Ishikawa (cell line): ENCODE measurements around the gene DOCK1.

Experiments
- CEBPB ChIP-seq: IDR thresholded peaks from 2 replicates; pipeline ENCODE4 v1.6.1; 2012
- CREB1 ChIP-seq: IDR thresholded peaks from 2 replicates; pipeline ENCODE4 v1.6.1; 2012; ENCODE audit warnings: low read depth
- EGR1 ChIP-seq: IDR thresholded peaks from 2 replicates; pipeline ENCODE4 v1.6.1; 2012
- EP300 ChIP-seq: IDR thresholded peaks from 2 replicates; pipeline ENCODE4 v1.6.1; 2012; ENCODE audit warnings: borderline replicate concordance
- FOXM1 ChIP-seq: IDR thresholded peaks from 2 replicates; pipeline ENCODE4 v1.6.1; 2012; ENCODE audit warnings: low read depth, borderline replicate concordance
- NFIC ChIP-seq: IDR thresholded peaks from 2 replicates; pipeline ENCODE4 v1.6.1; 2012
- RAD21 ChIP-seq: IDR thresholded peaks from 2 replicates; pipeline ENCODE4 v1.6.1; 2012; ENCODE audit warnings: low read depth
- TAF1 ChIP-seq: IDR thresholded peaks from 2 replicates; pipeline ENCODE4 v1.6.1; 2012; ENCODE audit warnings: low read depth, mild to moderate bottlenecking
- TCF12 ChIP-seq: IDR thresholded peaks from 2 replicates; pipeline ENCODE4 v1.6.1; 2012; ENCODE audit warnings: low read depth
- TEAD4 ChIP-seq: IDR thresholded peaks from 2 replicates; pipeline ENCODE4 v1.6.1; 2012
- YY1 ChIP-seq: IDR thresholded peaks from 2 replicates; pipeline ENCODE4 v1.6.1; 2012; ENCODE audit warnings: low read depth
- ZBTB7A ChIP-seq: IDR thresholded peaks from 2 replicates; pipeline ENCODE4 v1.6.1; 2012; ENCODE audit warnings: low read depth
- TF ChIP-seq, protein P1 (sequence below): IDR thresholded peaks from 2 replicates; pipeline ENCODE4 v1.6.1; 2012
- TF ChIP-seq, protein P2 (sequence below): IDR thresholded peaks from 2 replicates; pipeline ENCODE4 v1.6.1; 2012
- TF ChIP-seq, protein P3 (sequence below): IDR thresholded peaks from 2 replicates; pipeline ENCODE4 v1.6.1; 2012; ENCODE audit warnings: low read depth, mild to moderate bottlenecking

Gene DOCK1

DNA sequence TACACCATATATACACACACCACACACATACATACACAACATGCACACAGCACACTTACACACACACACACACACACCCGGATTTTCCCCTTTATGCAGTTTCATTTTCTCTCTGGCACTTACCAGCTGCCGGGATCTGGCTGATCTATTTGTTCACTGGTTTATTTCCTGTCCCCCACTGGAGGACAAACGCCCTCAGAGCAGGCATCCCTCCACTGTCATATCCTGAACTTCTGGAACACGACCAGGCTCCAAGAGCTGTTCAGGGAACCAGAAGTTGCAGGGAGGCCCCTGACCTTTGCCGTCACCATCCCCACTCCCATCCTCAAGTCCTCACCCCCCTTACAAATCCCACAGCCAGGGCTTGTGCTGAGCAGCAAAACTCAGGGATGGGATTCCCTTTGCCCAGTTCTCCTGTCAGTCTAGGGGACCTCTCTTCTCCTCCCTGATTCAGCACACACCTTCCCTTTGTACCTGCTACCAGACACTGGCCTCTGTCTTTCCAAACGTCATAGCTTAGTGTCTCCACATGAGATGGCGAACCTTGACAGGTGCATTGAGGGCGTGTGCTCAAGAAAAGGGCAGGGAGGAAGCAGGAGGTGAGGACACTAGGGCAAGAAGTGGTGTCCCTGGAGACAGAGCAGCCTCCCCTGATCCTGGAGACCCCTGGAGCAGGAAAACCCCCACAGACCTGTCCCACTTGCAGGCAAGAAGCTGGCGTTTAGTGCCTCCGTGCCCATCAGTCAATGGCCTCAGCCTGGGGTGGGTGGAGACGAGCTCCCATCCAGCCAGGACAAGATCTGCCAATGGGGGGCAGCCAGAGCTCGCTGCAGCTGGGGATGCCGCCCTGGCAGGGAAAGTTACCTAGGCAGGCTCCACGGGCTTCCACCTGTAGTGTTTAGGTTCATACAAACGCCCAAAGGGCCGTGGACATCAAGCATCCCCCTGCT is 12.7 kb upstream of the DOCK1 start:
- no peak for TF ChIP-seq FOXM1
- no peak for TF ChIP-seq NFIC
- TF ChIP-seq, protein P1, sequence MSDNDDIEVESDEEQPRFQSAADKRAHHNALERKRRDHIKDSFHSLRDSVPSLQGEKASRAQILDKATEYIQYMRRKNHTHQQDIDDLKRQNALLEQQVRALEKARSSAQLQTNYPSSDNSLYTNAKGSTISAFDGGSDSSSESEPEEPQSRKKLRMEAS, result no peak
- TF ChIP-seq, protein P2, sequence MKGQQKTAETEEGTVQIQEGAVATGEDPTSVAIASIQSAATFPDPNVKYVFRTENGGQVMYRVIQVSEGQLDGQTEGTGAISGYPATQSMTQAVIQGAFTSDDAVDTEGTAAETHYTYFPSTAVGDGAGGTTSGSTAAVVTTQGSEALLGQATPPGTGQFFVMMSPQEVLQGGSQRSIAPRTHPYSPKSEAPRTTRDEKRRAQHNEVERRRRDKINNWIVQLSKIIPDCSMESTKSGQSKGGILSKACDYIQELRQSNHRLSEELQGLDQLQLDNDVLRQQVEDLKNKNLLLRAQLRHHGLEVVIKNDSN, result no peak
- TF ChIP-seq TAF1, result no peak
- no peak for TF ChIP-seq RAD21
- no peak for TF ChIP-seq YY1
- TF ChIP-seq, protein P3, sequence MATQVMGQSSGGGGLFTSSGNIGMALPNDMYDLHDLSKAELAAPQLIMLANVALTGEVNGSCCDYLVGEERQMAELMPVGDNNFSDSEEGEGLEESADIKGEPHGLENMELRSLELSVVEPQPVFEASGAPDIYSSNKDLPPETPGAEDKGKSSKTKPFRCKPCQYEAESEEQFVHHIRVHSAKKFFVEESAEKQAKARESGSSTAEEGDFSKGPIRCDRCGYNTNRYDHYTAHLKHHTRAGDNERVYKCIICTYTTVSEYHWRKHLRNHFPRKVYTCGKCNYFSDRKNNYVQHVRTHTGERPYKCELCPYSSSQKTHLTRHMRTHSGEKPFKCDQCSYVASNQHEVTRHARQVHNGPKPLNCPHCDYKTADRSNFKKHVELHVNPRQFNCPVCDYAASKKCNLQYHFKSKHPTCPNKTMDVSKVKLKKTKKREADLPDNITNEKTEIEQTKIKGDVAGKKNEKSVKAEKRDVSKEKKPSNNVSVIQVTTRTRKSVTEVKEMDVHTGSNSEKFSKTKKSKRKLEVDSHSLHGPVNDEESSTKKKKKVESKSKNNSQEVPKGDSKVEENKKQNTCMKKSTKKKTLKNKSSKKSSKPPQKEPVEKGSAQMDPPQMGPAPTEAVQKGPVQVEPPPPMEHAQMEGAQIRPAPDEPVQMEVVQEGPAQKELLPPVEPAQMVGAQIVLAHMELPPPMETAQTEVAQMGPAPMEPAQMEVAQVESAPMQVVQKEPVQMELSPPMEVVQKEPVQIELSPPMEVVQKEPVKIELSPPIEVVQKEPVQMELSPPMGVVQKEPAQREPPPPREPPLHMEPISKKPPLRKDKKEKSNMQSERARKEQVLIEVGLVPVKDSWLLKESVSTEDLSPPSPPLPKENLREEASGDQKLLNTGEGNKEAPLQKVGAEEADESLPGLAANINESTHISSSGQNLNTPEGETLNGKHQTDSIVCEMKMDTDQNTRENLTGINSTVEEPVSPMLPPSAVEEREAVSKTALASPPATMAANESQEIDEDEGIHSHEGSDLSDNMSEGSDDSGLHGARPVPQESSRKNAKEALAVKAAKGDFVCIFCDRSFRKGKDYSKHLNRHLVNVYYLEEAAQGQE, result no peak
- TF ChIP-seq CREB1, result no peak
- TF ChIP-seq TCF12, result no peak
- TF ChIP-seq CEBPB, result no peak
- no peak for TF ChIP-seq EGR1
- no peak for TF ChIP-seq EP300
- TF ChIP-seq ZBTB7A, result no peak
- no peak for TF ChIP-seq TEAD4

DNA sequence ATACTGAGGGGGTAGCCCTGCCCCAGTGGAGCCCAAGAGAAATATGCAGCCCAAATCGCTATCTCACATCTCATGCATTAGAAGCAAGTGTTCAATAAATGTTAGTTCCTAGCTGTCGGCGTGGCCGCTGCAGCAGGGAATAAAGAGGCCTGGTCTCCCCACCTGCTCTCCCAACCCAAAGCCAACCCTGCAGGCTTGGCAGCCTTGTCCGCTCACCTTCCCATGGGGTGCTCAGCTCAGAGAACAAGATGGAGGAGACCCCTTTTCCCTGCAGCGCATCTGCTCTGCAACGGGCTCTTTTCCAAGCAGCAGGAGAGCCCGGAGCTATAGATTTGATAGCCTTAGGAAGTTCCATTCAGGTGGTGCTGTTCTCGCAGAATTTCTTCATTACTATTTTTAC is 12.0 kb upstream of the DOCK1 start:
- TF ChIP-seq TAF1 (no peak), EP300 (no peak), YY1 (no peak), CEBPB (no peak), RAD21 (no peak), EGR1 (no peak), ZBTB7A (no peak), CREB1 (no peak), NFIC (no peak), TCF12 (no peak), FOXM1 (no peak), TEAD4 (no peak)
- TF ChIP-seq, protein P1, result no peak
- TF ChIP-seq, protein P2, result no peak
- TF ChIP-seq, protein P3, result no peak

DNA sequence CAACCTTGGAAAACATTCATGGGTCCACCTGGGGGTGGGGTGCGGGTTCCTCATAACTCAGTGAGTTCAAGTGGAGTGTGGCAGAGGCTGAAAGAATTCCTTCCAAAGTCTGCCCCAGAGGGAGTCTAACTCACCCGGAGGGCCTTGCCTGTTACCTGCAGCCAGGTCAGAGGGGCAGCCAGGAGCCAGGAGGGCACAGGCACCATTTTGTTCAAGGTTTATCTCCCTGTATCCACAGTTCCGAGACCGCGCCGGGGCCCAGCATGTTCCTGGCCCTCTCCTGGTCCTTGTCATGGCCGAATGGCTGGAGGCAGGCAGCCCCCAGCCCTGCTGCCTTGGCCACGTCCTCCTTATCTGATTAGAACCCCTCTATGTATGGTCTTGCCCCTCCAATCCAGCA is 11.4 kb upstream of the DOCK1 start:
- TF ChIP-seq, protein P3, result no peak
- TF ChIP-seq RAD21 (no peak), TEAD4 (no peak), FOXM1 (no peak), EGR1 (no peak), TCF12 (no peak), EP300 (no peak), CEBPB (no peak), TAF1 (no peak)
- TF ChIP-seq, protein P2, result no peak
- TF ChIP-seq, protein P1, result no peak
